HG03354 (cell line): Measurements from ENCODE around the gene TMED9.
"Not testable (repeated sequence)": the region's sequence is repeated elsewhere in the genome, so short reads cannot be mapped to it uniquely, and the experiment has no call there.

ENCODE experiments used
- ATAC-seq: cut with Tn5 transposase; IDR thresholded peaks from one replicate; pipeline ENCODE4 v1.9.1; 2021; ENCODE audit warnings: mild to moderate bottlenecking; ENCODE audit not compliant: unreplicated experiment, poor library complexity, severe bottlenecking

The TMED9 gene

GRCh38 chr5:177592010-177592834 lies at the start of gene TMED9:
Gene TMED9 (plus strand): TSS chr5:177592203. CDS start chr5:177592215, 12 bp downstream.
- peak; percentile 97 for ATAC-seq

DNA sequence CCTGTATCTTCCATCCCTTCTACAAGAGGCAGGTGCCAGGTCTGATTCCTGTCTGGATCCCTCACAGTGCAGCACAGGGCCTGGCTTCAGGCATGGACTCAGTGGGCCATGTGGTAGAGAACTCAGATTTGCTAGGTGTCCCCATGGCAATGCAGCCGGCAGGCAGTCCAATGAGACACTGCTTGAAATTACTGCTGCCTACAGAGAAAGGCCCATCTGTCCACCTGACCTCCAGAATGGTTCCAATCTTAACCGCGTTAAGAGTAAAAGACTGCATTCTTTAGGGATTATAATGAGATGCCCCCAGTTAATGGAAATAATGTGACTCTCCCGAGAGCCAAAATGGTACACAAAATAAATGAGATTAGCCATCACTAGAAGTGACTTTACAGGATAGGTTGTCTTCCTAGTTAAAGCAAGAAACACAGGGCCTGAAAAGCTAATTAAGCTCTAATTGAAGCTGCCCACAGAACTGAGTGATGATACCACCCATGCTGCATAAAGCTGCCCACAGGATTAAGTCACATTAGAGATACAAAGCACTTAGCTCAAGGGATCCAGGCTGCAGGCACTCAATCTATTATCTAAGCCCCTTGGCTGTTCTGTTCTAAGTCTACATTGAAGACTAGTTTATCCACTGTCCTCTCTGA lies 49.1 kb upstream of the TMED9 start:
- ATAC-seq: no peak

DNA sequence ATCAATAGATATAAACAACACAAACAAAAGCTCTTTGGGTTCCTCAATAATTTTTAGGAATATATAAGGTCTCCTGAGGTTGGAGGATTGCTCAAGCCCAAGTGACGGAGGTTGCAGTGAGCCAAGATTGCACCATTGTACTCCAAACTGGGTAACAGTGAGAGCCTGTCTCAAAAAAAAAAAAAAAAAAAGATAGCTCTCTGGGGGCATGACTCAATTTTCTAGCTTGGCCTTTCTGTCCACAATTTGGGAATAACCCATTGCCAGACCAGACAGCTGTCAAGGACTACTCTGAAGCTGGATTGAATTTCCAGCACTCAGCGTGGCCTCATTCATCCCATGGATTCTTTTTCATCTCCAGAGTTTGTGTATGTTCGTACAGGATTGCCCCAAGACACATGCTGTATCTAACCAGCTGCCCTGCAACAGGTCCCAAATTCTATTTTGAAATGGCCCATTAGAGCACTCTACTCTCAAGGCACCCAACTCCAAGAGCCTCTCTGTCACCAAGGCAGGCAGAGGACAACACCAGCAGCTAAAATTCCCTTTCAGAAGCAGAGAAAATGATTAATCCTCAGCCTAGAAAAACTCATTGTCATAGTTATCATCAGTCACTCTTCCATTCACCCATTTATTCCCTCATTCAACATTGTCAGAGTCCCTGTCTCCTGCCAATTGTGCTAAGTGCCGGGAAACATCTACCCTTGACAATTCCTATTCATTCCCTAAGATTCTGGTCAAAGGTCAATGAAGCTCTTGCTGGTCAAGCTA lies 46.3 kb upstream of the TMED9 start:
- ATAC-seq: no peak

DNA sequence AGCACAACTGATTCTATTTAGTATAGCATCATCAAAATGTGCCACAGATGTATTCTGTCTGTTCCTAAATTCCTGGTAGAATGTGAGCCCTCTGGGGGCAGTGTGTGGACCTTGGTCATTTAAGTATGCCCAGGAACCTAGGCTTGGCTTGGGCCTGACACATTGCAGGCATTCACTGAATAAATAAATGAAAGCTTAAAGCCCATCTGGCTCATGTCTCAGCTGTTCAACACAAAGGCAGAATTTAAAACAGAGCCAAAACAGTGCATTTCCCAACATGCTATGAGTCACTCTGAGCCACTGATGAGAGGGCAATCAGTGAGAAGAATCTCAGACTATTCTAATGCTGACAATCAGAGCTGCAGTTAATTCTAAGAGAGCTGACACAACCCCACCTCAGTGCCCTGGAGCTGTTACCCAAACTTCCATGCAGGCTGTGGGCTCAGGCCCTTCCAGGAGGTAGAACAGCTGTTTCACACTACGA lies 45.7 kb upstream of the TMED9 start:
- no peak for ATAC-seq

GRCh38 chr5:177547736-177548135 lies 44.3 kb upstream of the TMED9 start:
- no peak for ATAC-seq

DNA sequence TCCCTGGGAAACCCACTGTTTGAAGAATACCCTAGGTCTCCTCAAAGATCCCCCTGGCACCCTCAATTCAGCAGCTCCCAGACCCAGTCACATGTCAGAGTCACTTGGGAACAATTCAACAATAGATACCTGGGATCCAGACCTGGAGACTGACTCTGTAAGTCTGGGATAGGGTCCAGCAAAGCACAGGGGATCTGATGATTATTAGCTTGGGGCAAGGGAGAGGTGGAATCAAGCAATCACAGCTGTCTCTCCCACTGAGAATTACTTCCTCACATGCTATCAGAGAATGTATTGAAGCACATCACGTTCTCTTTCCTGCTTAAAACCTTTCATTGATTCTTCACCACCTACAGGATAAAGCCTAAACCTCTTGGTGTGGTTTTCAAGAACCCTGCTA lies 43.5 kb upstream of the TMED9 start:
- no peak for ATAC-seq

DNA sequence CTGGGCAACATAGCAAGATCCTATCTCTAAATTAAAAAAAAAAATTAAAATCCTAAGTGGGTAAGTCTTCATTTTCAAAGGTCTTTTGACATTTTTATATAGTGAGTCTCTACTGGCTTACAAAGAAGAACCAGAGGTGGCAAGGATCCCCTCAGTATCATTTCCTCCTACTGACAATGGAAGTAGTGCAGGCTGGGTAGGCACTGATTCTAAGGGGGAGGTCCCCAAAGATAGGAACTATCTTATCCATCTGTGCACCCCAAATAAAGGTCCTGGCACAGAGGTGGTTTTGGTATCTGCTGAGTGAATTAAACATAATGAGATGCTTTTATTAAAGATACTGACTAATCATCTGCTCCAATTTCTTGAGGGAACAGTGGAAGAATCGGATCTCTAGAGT lies 41.9 kb upstream of the TMED9 start:
- ATAC-seq: no peak

DNA sequence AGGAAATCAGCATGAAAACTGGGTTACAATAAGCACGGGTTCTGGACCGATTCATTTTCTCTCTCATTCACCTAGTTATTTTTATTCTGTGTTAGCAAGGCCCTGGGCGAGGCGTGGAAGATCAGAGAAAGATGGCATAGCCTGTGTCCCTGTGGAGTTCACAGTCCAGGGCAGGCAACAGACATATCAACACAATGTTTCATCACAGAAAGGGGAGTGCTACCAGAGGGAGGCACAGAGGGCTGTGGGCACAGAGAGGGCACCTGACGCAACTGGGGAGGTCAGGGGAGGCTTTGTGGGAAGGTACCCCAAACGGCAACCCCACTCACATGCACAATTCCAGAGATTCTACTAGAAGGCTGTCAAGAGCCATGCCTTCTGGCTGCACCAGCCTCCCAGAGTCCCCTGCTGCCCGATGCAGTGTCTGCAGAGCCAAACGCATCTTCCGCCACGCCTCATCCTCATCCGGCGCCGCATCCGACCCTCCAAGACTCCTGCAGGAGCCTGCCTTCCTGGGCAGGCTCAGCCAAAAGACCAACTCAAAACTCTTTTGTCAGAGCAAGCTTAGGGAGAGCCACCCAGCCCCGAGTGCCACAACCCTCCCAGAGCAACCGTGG lies 39.1 kb upstream of the TMED9 start:
- ATAC-seq: no peak

- peak; percentile 57 for ATAC-seq
Measured at GRCh38 chr5:177553671-177554429, 38.2 kb upstream of the TMED9 start.

DNA sequence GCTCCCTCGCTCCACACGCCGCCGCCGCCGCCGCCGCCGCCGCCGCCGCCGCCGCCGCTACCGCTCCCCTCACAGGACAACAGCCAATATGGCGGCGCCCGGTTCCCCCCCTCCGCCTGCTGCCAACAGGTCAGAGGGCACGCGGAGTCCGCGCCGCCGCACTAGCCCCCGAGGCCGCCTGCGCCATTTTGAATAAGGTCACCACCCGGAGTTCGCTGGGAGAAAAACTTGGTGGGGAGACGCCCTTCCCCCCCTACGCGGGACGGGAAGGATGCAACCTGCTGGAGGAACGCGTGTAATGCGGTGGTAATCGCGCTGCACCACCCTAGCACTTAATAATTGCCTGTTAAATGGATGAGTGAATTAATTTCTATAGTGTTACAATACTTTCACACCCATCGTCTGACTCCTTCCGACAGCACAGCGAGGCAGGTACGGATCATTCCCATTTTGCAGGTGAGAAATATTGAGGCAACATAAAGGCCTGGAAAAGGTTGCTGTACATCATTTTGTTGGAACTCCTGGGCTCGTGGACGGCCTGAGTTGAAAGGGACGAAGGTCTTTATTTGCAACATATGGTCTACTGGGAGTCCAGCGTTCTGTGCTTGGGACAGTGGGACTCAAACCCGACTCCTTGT lies 37.4 kb upstream of the TMED9 start, which contains the start of gene FAM193B:
TSS of gene FAM193B (minus strand) at position 90 of the 638 bp plus-strand sequence. CDS start 105 bp downstream, outside the sequence.
- ATAC-seq: peak; percentile 93

DNA sequence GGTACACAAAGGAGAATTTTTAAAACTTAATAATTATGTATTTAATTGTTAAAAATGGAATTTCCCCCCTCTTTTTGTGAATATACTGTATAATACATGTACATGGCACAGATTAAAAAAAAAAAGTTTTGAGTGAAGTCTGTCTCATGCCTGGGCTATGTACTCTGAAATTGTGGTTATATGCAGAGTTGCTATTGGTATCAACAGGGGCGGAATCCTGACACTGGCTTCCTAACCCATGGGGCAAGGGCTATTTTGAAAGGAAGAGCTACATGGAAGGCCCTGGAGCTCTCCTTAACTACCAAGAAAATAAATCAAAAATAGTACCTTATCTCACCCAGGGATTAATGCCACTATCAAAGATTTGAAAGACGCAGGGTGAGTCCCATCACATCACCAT lies 36.8 kb upstream of the TMED9 start:
- ATAC-seq: no peak

DNA sequence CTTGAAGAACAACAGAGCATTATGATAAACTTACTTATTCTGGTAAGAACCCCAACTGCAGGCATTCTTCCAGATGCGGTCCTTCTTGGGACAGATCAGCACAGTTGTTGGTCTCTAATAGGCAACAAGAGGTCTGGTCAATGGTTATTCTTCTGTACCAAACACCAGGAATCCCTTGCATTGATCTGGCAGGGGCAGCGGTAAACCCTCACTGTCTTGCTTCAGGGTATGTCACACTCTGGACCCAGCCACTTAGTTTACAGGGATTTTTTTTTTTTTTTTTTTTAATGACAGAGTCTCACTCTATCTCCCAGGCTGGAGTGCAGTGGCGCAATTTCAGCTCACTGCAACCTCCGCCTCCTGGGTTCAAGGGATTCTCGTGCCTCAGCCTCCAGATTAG lies 36.3 kb upstream of the TMED9 start:
- no peak for ATAC-seq

DNA sequence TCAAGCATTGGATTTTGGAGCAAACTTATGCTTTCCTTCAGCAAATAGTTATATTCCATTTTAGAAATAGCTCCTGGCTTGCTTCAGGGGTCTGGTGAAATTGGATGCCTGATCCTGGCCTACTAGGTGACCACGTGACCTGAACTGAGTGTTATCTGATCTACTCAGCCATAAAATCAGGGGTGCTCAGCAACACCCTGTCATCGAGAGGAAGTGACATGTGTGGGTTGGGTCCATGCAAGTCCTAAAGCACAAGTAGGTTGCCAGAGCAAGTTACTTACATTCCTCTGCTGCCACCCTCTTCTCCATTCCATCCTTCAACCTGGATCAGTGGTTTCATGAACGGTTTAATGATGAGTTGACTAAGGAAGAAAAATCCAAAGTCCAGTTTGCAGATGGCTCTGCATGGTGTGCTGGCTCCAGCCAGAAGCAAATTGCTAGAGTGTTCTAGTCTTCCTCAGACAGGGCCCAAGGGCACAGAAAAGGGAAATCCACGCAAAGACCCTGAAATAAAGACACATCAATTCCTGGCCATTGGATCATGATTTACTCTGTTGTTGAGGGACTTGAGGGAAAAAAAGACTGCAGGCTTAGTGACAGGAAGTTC lies 34.9 kb upstream of the TMED9 start:
- ATAC-seq: no peak

- ATAC-seq: no peak
Measured at GRCh38 chr5:177557796-177558195, 34.2 kb upstream of the TMED9 start.

- not testable (repeated sequence) for ATAC-seq
Measured at GRCh38 chr5:177559446-177559941, 32.5 kb upstream of the TMED9 start.

DNA sequence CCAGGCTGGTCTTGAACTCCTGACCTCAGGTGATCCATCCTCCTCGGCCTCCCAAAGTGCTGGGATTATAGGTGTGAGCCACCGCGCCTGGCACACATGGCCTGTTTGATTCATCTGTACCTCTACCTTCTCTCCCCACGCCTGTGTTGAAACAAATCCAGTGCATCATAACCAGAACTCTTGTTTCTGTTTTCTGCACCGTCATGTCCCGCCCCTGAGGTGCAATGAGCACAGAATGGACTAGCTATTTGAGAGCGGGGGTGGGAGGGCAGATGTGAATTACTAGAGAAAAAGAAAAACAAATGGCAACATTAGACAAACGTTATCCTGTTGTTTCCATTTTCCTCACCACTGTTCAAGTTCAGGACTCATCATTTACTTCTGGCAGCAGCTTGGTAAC lies 27.0 kb upstream of the TMED9 start:
- ATAC-seq: no peak

DNA sequence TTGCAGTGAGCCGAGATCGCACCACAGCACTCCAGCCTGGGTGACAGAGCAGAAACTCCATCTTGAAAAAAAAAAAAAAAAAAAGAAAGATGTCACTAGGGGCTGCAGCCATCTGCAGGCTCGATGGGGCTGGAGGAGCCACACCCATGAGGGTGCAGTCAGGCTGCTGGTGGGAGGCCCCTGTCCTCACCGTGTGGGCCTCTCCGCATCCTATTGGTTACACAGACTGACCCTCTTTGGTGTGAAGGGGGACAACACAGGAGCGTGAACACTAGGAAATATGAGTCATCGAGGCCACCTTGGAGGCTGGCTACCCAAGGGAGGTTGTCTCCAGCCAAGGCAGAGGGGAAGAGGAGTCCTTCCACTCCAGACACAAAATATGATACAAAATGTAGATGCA lies 23.7 kb upstream of the TMED9 start:
- ATAC-seq: no peak

DNA sequence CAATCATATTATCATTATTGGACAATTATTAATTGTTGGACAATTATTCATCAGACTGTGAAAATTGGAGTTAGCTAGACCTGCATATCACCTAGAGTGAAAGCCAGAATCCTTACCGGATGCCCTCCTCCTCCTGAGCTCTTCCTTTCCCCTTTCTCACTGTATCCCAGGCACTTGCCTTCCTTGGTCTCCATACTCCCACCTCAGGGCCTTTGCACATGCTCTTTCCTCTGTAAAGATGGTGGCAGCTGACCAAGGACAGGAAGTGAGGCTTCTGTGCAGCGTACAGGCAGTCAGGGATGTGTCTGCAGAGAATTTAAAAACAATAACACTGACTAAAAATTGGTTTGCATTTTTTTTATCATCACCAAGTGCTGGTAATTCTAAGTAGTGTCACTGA lies 22.1 kb upstream of the TMED9 start:
- no peak for ATAC-seq
